Daoy (cell line): Measurements from ENCODE around the gene PAFAH1B2. TPM values are rescaled to one million over a fixed set of nuclear protein-coding genes. Genes with fewer than 3 reads are reported as not detected.
"Not testable (repeated sequence)": the region's sequence is repeated elsewhere in the genome, so short reads cannot be mapped to it uniquely, and the experiment has no call there.

Experiments used
- DNase-seq: peaks from one replicate; pipeline ENCODE4 v3.0.0-alpha.2; 2015; ENCODE audit warnings: low read depth
- total RNA-seq: library from RNA; depleted of rRNA; stranded (reverse); fragments of >200 nt; shearing (Covaris generic); gene quantifications from 2 replicates; pipeline ENCODE4 v1.2.3, GENCODE V29; 2014

PAFAH1B2 gene
- total RNA-seq, 1 experiment from 2014 or later: 123 TPM

GRCh38 chr11:117127171-117127901 lies 16.8 kb upstream of the PAFAH1B2 start:
- no peak for DNase-seq

GRCh38 chr11:117128289-117128688 lies 15.8 kb upstream of the PAFAH1B2 start:
- no peak for DNase-seq

DNA sequence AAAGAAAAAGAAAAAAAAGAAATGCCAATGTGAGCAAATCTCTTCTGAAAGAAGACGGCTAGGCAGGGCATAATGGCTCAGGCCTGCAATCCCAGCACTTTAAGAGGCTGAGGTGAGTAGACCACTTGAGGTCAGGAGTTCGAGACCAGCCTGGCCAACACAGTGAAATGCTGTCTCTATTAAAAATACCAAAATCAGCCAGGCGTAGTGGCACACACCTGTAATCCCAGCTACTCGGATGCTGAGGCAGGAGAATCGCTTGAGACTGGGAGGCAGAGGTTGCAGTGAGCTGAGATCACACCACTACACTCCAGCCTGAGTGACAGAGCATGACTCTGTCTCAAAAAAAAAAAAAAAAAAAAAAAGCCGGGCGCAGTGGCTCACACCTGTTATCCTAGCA lies 13.7 kb upstream of the PAFAH1B2 start:
- not testable (repeated sequence) for DNase-seq

- DNase-seq: no peak
These were observed 13.2 kb upstream of the PAFAH1B2 start for GRCh38 chr11:117130879-117131278.

DNA sequence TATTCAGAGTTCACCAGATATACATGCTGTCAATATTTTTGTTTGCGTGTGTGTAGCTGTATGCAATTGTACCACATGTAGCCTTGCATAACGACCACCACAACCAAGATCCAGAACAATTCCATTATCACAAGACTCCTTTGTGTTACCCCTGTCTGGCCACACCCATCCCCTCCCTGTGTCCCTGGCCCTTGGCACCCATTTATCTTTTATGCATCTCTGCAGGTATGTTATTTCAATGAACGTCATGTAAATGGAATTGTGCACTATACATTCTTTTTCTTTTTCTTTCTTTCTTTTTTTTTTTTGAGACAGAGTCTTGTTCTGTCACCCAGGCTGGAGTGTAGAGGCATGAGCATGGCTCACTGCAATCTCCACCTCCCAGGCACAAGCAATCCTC lies 9.7 kb upstream of the PAFAH1B2 start:
- no peak for DNase-seq

GRCh38 chr11:117134979-117135378 lies 9.1 kb upstream of the PAFAH1B2 start:
- DNase-seq: not testable (repeated sequence)

GRCh38 chr11:117137223-117138086 lies 6.6 kb upstream of the PAFAH1B2 start:
- DNase-seq: not testable (repeated sequence)

GRCh38 chr11:117143390-117143789 lies 697 bp upstream of the PAFAH1B2 start:
- DNase-seq: peak; percentile 42

DNA sequence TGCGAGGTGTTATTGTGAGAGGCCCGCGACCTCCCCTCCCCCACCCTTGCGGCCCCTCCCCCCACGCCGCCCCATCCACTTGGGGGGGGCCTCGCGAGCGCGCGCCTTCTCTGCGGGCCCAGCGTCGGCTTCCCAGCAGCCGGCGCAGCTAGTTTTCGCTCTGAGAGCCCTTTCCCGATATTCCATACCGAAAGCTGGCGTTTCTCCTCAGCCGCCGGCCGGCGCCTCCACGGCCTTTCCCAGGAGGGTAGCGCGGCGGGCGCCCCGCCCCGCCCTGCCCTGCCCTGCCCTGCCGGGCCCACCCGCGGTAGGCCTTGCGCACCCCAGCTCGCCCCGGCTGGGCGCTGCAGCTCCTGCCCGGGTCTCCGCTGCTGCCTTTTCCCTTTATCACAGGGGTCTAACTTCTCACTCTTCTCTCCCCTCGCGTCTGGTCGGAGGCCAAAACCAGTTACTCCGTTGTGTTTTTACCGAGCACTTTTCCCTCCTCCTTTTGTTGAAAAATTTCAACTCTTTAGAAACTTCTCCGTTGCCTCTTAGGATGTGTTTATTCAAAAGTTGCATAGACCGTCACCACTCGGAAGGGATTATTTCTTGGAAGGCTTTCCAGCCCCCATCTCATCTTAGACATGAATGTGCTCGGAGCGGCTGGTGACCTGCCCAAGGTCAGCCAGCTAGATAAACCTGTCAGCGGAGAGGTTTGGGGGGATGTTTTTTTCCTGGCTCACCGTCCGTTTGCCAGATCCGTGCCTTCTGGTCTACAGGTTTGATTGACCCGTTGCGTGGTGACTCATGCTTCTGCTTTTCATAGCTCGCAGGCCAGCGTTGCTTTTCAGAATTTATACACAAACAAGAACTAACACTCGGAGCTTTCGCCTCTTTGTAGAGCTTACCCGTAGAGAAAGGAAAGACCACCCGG lies 648 bp downstream of the PAFAH1B2 start:
- peak; percentile 64 for DNase-seq

DNA sequence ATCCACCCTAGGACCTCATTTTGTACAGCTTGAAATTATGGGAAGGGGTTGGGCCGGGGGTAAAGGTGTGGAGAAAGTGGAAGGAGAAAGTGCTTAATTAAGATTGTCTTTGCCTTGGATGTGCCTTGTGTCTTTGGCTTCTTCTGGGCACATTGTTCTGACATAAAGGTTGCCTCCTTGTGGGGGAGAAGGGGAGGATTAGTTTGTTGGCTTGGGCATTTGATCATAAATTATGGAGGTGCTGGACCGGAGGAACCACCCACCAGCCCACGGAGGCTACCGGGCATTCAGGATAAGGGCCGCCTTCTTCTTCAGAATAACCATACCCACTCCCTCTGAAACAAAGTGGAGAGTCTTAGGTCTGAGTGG lies 1.3 kb downstream of the PAFAH1B2 start:
- DNase-seq: peak; percentile 47

DNA sequence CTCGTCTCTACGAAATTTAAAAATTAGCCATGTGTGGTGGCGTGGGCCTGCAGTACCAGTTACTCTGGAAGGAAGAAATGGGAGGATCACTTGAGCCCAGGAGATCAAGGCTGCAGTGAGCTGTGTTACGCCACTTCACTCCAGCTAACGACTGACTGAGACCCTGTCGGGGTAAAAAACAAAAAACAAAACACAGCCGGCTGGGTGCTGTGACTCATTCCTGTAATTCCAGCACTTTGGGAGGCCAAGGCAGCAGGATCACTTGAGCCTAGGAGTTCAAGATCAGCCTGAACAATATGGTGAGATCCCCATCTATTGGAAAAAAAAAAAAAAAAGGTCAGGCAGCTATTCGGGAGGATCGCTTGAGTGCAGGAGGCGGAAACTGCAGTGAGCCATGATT lies 2.4 kb downstream of the PAFAH1B2 start:
- DNase-seq: peak; percentile 30

- DNase-seq: no peak
These were observed 8.0 kb downstream of the PAFAH1B2 start for GRCh38 chr11:117152066-117152465.

GRCh38 chr11:117154468-117154867 lies 10.4 kb downstream of the PAFAH1B2 start:
- DNase-seq: no peak

DNA sequence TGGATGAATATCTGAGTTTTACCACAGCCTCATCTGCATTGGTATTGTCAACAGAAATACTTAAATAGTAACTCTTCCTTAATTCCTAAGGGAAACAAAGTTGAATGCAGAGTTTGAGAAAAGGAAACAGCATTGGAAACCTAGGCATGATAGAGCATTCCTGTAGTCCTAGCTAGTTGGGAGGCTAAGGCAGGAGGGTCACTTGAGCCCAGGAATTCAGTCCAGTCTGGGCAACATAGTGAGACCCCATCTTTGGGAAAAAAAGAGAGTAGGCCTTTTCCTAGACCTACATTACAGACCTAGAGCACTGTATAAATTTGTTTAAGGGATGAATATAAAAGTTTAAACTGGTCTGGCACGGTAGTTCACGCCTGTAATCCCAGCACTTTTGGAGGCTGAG lies 13.4 kb downstream of the PAFAH1B2 start:
- DNase-seq: no peak

DNA sequence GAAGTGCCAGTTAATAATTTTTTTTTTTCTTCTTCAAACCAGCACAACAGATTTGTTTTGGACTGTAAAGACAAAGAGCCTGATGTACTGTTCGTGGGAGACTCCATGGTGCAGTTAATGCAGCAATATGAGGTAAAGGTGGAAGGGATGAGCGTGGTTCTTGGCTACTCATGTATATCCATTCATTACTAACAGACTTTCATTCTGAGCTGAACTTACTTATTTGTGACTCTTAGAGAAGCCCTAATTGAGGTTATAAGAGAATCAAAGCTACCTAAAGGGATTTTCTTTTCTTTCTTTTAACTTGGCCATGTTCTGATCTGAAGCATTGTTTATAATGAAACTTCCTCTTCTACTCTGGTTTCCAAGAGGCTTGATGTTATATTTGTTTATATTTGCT lies 15.8 kb downstream of the PAFAH1B2 start:
- no peak for DNase-seq

GRCh38 chr11:117160826-117161225 lies 16.7 kb downstream of the PAFAH1B2 start:
- no peak for DNase-seq

GRCh38 chr11:117166491-117166890 lies 22.4 kb downstream of the PAFAH1B2 start:
- DNase-seq: no peak

DNA sequence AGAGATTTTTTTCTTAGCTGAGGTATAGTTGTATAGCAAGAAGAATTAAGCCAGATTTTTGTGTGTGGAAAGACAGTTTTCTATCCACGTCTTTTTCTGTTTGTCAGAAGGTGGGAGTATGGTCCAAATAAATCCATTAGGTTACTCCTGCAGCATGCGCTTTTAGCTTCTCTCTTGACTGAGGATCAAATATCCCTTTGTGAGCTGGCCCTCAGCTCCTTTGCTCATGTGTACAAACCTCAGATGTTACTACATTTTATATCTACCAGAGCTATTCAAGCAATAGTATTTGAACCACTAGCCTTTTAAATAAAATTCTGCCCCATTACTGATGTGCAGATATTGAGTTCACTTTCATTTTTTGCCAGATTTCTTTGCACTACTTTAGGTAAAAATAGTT lies 25.6 kb downstream of the PAFAH1B2 start:
- no peak for DNase-seq

GRCh38 chr11:117170210-117170609 lies 26.1 kb downstream of the PAFAH1B2 start:
- no peak for DNase-seq

DNA sequence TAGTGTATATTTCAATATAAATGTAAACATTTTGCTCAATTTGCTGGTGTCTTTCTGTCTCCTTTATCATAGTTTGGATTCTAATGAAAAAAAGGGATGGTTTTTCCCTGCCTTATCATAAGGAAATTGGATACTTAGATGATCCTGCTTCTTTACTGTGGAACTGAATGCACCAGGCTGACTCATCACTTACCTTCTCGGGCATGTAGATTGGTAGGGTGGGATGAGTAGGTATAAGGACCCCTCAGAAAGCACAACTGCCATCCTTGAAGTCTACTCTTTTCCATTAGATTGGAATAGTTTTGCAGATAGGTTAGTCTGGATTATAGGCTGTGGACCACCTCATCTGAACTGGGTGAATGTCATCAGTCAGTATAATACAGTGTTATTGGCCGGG lies 26.9 kb downstream of the PAFAH1B2 start:
- DNase-seq: no peak

- DNase-seq: no peak
These were observed 27.4 kb downstream of the PAFAH1B2 start for GRCh38 chr11:117171404-117172061.
